Measurements from ENCODE around the gene ROPN1B.
"Not testable (repeated sequence)": the region's sequence is repeated elsewhere in the genome, so short reads cannot be mapped to it uniquely, and the experiment has no call there.

ROPN1B gene

GRCh38 chr3:125968701-125969592 is at the start of gene ROPN1B:
TSS of gene ROPN1B (plus strand) at chr3:125969178. CDS start at chr3:125972055, 2,877 bp downstream.
- DNase-seq = not testable (repeated sequence)

GRCh38 chr3:125920191-125920590 is 48.8 kb upstream of the ROPN1B start:
- not testable (repeated sequence) for DNase-seq

- DNase-seq = not testable (repeated sequence)
Observed at GRCh38 chr3:125920751-125921279, 48.2 kb upstream of the ROPN1B start.

- DNase-seq = peak in 18 of 51 donors; percentile 1 to 38 (median 14)
Observed at GRCh38 chr3:125921712-125922111, 47.3 kb upstream of the ROPN1B start.

- DNase-seq = not testable (repeated sequence)
Observed at GRCh38 chr3:125923324-125924115, 45.5 kb upstream of the ROPN1B start.

GRCh38 chr3:125924276-125924675 is 44.7 kb upstream of the ROPN1B start:
- not testable (repeated sequence) for DNase-seq

GRCh38 chr3:125925727-125926126 is 43.3 kb upstream of the ROPN1B start:
- DNase-seq = not testable (repeated sequence)

- DNase-seq = peak in 38 of 51 donors; percentile 1 to 78 (median 42)
Observed at GRCh38 chr3:125928771-125929545, 40.0 kb upstream of the ROPN1B start.

GRCh38 chr3:125929765-125930164 is 39.2 kb upstream of the ROPN1B start:
- DNase-seq = not testable (repeated sequence)

GRCh38 chr3:125931355-125931880 is 37.6 kb upstream of the ROPN1B start:
- DNase-seq = not testable (repeated sequence)

GRCh38 chr3:125933397-125934173 is 35.4 kb upstream of the ROPN1B start:
- not testable (repeated sequence) for DNase-seq

- DNase-seq = not testable (repeated sequence)
Observed at GRCh38 chr3:125935252-125935874, 33.6 kb upstream of the ROPN1B start.

- not testable (repeated sequence) for DNase-seq
Observed at GRCh38 chr3:125936210-125936815, 32.7 kb upstream of the ROPN1B start.

GRCh38 chr3:125936891-125937290 is 32.1 kb upstream of the ROPN1B start:
- not testable (repeated sequence) for DNase-seq

GRCh38 chr3:125947806-125948205 is 21.2 kb upstream of the ROPN1B start:
- not testable (repeated sequence) for DNase-seq

- DNase-seq = not testable (repeated sequence)
Observed at GRCh38 chr3:125948901-125949300, 20.1 kb upstream of the ROPN1B start.

GRCh38 chr3:125951176-125951575 is 17.8 kb upstream of the ROPN1B start:
- not testable (repeated sequence) for DNase-seq

GRCh38 chr3:125957020-125957419 is 12.0 kb upstream of the ROPN1B start:
- DNase-seq = not testable (repeated sequence)
